HepG2 (cell line): Measurements from ENCODE around the gene TSNAX. TPM values are rescaled to one million over a fixed set of nuclear protein-coding genes. Genes with fewer than 3 reads are reported as not detected.

Experiments
- ATAC-seq: fragments of 200-7000 bp; cut with Tn5 transposase; 3 replicates; pipeline ENCODE4 v1.9.1; 2020; ENCODE audit warnings: mild to moderate bottlenecking, moderate library complexity
- BruUV-seq: library from RNA; stranded (reverse); fragments of 400-500 nt; replicated peaks from 2 replicates; lab custom pipeline; 2021; lab: Mats Ljungman, UMichigan
- CTCF ChIA-PET: fragments of 300-600 bp; formaldehyde crosslinking; extraction: SDS; loops from one replicate; lab custom pipeline; 2021; ENCODE audit warnings: low total read pairs, inconsistent platforms, low intra/inter-chr PET ratio; lab: Yijun Ruan, JAX
- POLR2A ChIA-PET: fragments of 350-600 bp; sonication (Branson Sonifier 250); formaldehyde crosslinking; loops from one replicate; lab custom pipeline; 2020; ENCODE audit warnings: antibody characterized with exemption, inconsistent platforms; lab: Yijun Ruan, JAX
- DNase-seq: peaks from one replicate; pipeline ENCODE4 v3.0.0-alpha.2; 2015; ENCODE audit warnings: low spot score
- FAIRE-seq: peaks from 3 replicates; lab custom pipeline; 2011; peaks lifted over from hg19 to GRCh38; lab: Jason Lieb, UNC
- H2AFZ ChIP-seq: one replicate; pipeline ENCODE4 v1.6.1; 2011; ENCODE audit warnings: low read length, inconsistent platforms
- H3K27ac ChIP-seq: fragments of 300-600 bp; 3 replicates; pipeline ENCODE4 v1.8.0; 2011; ENCODE audit warnings: mixed run types, mild to moderate bottlenecking, mixed read lengths, low read length, inconsistent platforms; ENCODE audit not compliant: insufficient read depth; ENCODE audit errors: extremely low read length
- H3K27me3 ChIP-seq, 2 experiments: fragments of 200-600 bp in 1 of 2; 2 replicates in 1 of 2; 3 replicates in 1 of 2; pipeline versions ENCODE4 v1.6.0 to v1.8.0; 2011; ENCODE audit warnings: low read length in 2 of 2, mild to moderate bottlenecking in 2 of 2, moderate library complexity in 2 of 2, inconsistent platforms in 1 of 2; ENCODE audit not compliant: insufficient read depth in 2 of 2, control insufficient read depth in 1 of 2
- H3K36me3 ChIP-seq, 2 experiments: fragments of 200-600 bp in 1 of 2; replicated peaks in 1 of 2; 2 replicates in 1 of 2; 3 replicates in 1 of 2; pipeline versions ENCODE4 v1.5.1 to v1.8.0; 2011; ENCODE audit warnings: low read length in 2 of 2, inconsistent platforms in 1 of 2; ENCODE audit not compliant: insufficient read depth in 2 of 2, control insufficient read depth in 1 of 2
- H3K4me1 ChIP-seq: 2 replicates; pipeline ENCODE4 v1.5.1; 2012; ENCODE audit warnings: low read length, inconsistent platforms; ENCODE audit not compliant: insufficient read depth
- H3K4me2 ChIP-seq: 2 replicates; pipeline ENCODE4 v1.6.0; 2011; ENCODE audit warnings: low read depth, low read length, inconsistent platforms
- H3K4me3 ChIP-seq, 3 experiments: fragments of 200-600 bp in 1 of 3; sonication (generic), shearing (Covaris generic) in 1 of 3; replicated peaks in 1 of 3; 2 replicates each; pipeline ENCODE4 v1.5.1; 2011 to 2016; ENCODE audit warnings: low read length in 3 of 3, inconsistent platforms in 2 of 3, low read depth in 2 of 3, mild to moderate bottlenecking in 2 of 3, control low read depth in 1 of 3, mixed read lengths in 1 of 3; ENCODE audit not compliant: insufficient read depth in 1 of 3
- H3K79me2 ChIP-seq: one replicate; pipeline ENCODE4 v1.6.1; 2011; ENCODE audit warnings: low read length, inconsistent platforms; ENCODE audit not compliant: insufficient read depth
- H3K9ac ChIP-seq: 2 replicates; pipeline ENCODE4 v1.6.0; 2011; ENCODE audit warnings: mild to moderate bottlenecking, low read depth, low read length, inconsistent platforms; ENCODE audit not compliant: insufficient read depth
- H3K9me3 ChIP-seq: 2 replicates; pipeline ENCODE4 v1.5.1; 2012; ENCODE audit warnings: mild to moderate bottlenecking, low read length
- H4K20me1 ChIP-seq: 2 replicates; pipeline ENCODE4 v1.6.0; 2011; ENCODE audit warnings: inconsistent platforms, mild to moderate bottlenecking, low read length, moderate library complexity; ENCODE audit not compliant: insufficient read depth
- FOXP4 ChIP-seq: sonication (generic); formaldehyde crosslinking; IDR thresholded peaks from 2 replicates; pipeline ENCODE4 v1.4.0; 2020; ENCODE audit warnings: missing genetic modification reagents
- GTF3A ChIP-seq: sonication (generic); formaldehyde crosslinking; conservative IDR thresholded peaks from 2 replicates; pipeline ENCODE4 v1.4.0; 2020; ENCODE audit warnings: mild to moderate bottlenecking, missing genetic modification reagents
- ISL2 ChIP-seq: sonication (generic); formaldehyde crosslinking; IDR thresholded peaks from 2 replicates; pipeline ENCODE4 v1.5.0; 2020; ENCODE audit warnings: missing genetic modification reagents
- MBD4 ChIP-seq: IDR thresholded peaks from 2 replicates; pipeline ENCODE4 v1.6.1; 2012; ENCODE audit warnings: low read length, inconsistent platforms, borderline replicate concordance
- NR2C2 ChIP-seq: sonication (generic); formaldehyde crosslinking; IDR thresholded peaks from 2 replicates; pipeline ENCODE4 v1.4.0; 2020; ENCODE audit warnings: missing genetic modification reagents, mild to moderate bottlenecking, moderate library complexity, borderline replicate concordance
- PAWR ChIP-seq: sonication (generic); formaldehyde crosslinking; IDR thresholded peaks from 2 replicates; pipeline ENCODE4 v1.4.0; 2020; ENCODE audit warnings: missing genetic modification reagents, mild to moderate bottlenecking, borderline replicate concordance
- ZBTB25 ChIP-seq: IDR thresholded peaks from 2 replicates; pipeline ENCODE4 v1.6.1; 2018; ENCODE audit warnings: missing genetic modification reagents
- ZNF3 ChIP-seq: IDR thresholded peaks from 2 replicates; pipeline ENCODE4 v1.7.0; 2017; ENCODE audit warnings: inconsistent platforms
- ZNF414 ChIP-seq: sonication (generic); formaldehyde crosslinking; IDR thresholded peaks from 2 replicates; pipeline ENCODE4 v1.5.0; 2020; ENCODE audit warnings: missing genetic modification reagents
- ZNF660 ChIP-seq: sonication (generic); formaldehyde crosslinking; IDR thresholded peaks from 2 replicates; pipeline ENCODE4 v1.5.1; 2020; ENCODE audit warnings: mild to moderate bottlenecking, low read depth, missing genetic modification reagents, borderline replicate concordance
- ZNF740 ChIP-seq: sonication (generic); formaldehyde crosslinking; IDR thresholded peaks from 2 replicates; pipeline ENCODE4 v1.4.0; 2020; ENCODE audit warnings: missing genetic modification reagents
- WGBS: methylation state at CpG from one replicate; pipeline ENCODE4 v1.1.6; 2017; ENCODE audit warnings: low lambda C conversion rate; 5-methylcytosine and 5-hydroxymethylcytosine counted together
- in situ Hi-C: cut with HindIII; loops from 2 replicates; pipeline ENCODE4 v1.10.0; 2017; ENCODE audit warnings: low pct_unique_long_range_greater_than_20kb; ENCODE audit not compliant: extremely low pct_ligation_motif_present
- intact Hi-C: fragments of 100-400 bp; cut with micrococcal nuclease; formaldehyde crosslinking; loops from one replicate; pipeline ENCODE4 v1.10.0; 2022; ENCODE audit not compliant: unreplicated experiment
- polyA plus RNA-seq, 8 experiments: library from polyadenylated mRNA; depleted of rRNA in 3 of 8; stranded (reverse) in 7 of 8; unstranded in 1 of 8; fragments of >200 nt; fragmentation: Illumina TruSeq in 4 of 8; extraction: Trizol in 4 of 8; gene quantifications; 2 replicates each; pipeline versions ENCODE4 v1.2.1 to v1.2.3, GENCODE V29; 2011 to 2016; ENCODE audit warnings: low read depth in 4 of 8, missing spikeins in 1 of 8, mixed read lengths in 1 of 8; ENCODE audit not compliant: insufficient read depth in 1 of 8
- total RNA-seq, 5 experiments: library from RNA; depleted of rRNA; stranded (reverse); fragments of >200 nt; fragmentation: Illumina TruSeq; extraction: Trizol; gene quantifications; 2 replicates each; pipeline ENCODE4 v1.2.3, GENCODE V29; 2016; ENCODE audit warnings: low read depth in 1 of 5

TSNAX gene
- total and polyA plus RNA-seq, 2 of the 13 experiments (the other 11 are each of a cell fraction or from before 2014, with no cell fraction given), result 13.2 to 46.2 TPM

- 56% methylated on average over 5 of the region's 5 CpGs for WGBS
- no peaks in the 10 kb centered on the region for H3K36me3 ChIP-seq
- BruUV-seq, result no TSS peak
- H2AFZ ChIP-seq, result no peak overlapping the region
- DNase-seq (no peak), ATAC-seq (no peak), FAIRE-seq (no peak)
- CTCF ChIA-PET, result no interaction called here
- no peaks in the 10 kb centered on the region for H3K79me2 ChIP-seq
- in situ Hi-C loops, result loop anchor here (5.0 kb wide), 1 partner anchor 245 kb away; no protein-coding TSS in a partner anchor
- POLR2A ChIA-PET, result no interaction called here
- H3K9ac ChIP-seq, result no peak overlapping the region
- no peaks in the 10 kb centered on the region for H3K9me3 ChIP-seq
- H3K27me3 ChIP-seq, result no peaks in the 10 kb centered on the region; a peak in 1 of 5 replicates
- TF ChIP-seq ZNF740, result no peak
- no peak for TF ChIP-seq NR2C2 (CRISPR knock-in tag)
- TF ChIP-seq PAWR (CRISPR knock-in tag), result no peak
- TF ChIP-seq ZNF660 (CRISPR knock-in tag), result no peak
- TF ChIP-seq ZNF414, result no peak
- TF ChIP-seq ISL2 (CRISPR knock-in tag), result no peak
- no peak for TF ChIP-seq FOXP4 (CRISPR knock-in tag)
- no peak for TF ChIP-seq ZNF3 (CRISPR knock-in tag)
- TF ChIP-seq GTF3A (CRISPR knock-in tag), result no peak
- TF ChIP-seq MBD4, result no peak
- TF ChIP-seq ZBTB25, result no peak
- H4K20me1 ChIP-seq, result no peaks in the 10 kb centered on the region
- intact Hi-C loops, result no loop called here
- H3K4me2 ChIP-seq, result no peak overlapping the region
- peaks cover 12% of the 10 kb centered on the region; the same call in 1 of the 2 replicates for H3K4me1 ChIP-seq
- no peak overlapping the region for H3K27ac ChIP-seq
- H3K4me3 ChIP-seq, result no peak overlapping the region
Measured at GRCh38 chr1:231601824-231602672, 73.6 kb downstream of the TSNAX start.
